ENCODE data around the gene TRPM8.

GRCh38 chr2:233967164-233967563 lies 50.0 kb downstream of the TRPM8 start:
- TF ChIP-seq CTCF (IDR thresholded peaks at IDR 0.05; ENCODE audit: insufficient read depth, low read length) (no peak), GABPA (IDR thresholded peaks at IDR 0.05; ENCODE audit: low read depth) (no peak), REST (IDR thresholded peaks at IDR 0.05; ENCODE audit: insufficient replicate concordance, low read depth) (no peak), POLR2AphosphoS5 (IDR thresholded peaks at IDR 0.05; ENCODE audit: low read depth) (no peak), SPI1 (IDR thresholded peaks at IDR 0.05; ENCODE audit: borderline replicate concordance, low read depth) (no peak)

All from HL-60 (cell line).